A549 (cell line): ENCODE measurements around the gene SMYD1. TPM values are rescaled to one million over a fixed set of nuclear protein-coding genes. Genes with fewer than 3 reads are reported as not detected.

Source experiments
- ATAC-seq, 2 experiments: fragments of 200-7000 bp in 1 of 2; fragments of >200 bp in 1 of 2; cut with Nextera tagmentation in 1 of 2; cut with Tn5 transposase in 1 of 2; 3 replicates each; pipeline versions ENCODE4 v1.8.0 to v1.9.1; 2018 to 2020; ENCODE audit warnings: mild to moderate bottlenecking in 1 of 2, moderate library complexity in 1 of 2
- CTCF ChIA-PET: fragments of 300-600 bp; sonication (Branson Sonifier 250); formaldehyde crosslinking; extraction: SDS; loops from one replicate; lab custom pipeline; 2021; ENCODE audit warnings: antibody characterized with exemption, inconsistent platforms; lab: Yijun Ruan, JAX
- POLR2A ChIA-PET: fragments of 350-600 bp; formaldehyde crosslinking; extraction: SDS; loops from one replicate; lab custom pipeline; 2021; ENCODE audit warnings: antibody characterized with exemption, inconsistent platforms; lab: Yijun Ruan, JAX
- DNase-seq, 2 experiments: peaks; one replicate each; pipeline versions ENCODE4 v3.0.0 to v3.0.0-alpha.2; 2011 to 2016; ENCODE audit warnings: low read depth in 1 of 2, low spot score in 1 of 2
- FAIRE-seq: peaks from 2 replicates; lab custom pipeline; 2011; peaks lifted over from hg19 to GRCh38; lab: Jason Lieb, UNC
- H3K27ac ChIP-seq, 2 experiments: fragments of >200 bp; sonication (Bioruptor Twin); formaldehyde crosslinking; 3 replicates each; pipeline ENCODE4 v1.5.1; 2016 to 2017
- H3K4me1 ChIP-seq: fragments of >200 bp; sonication (Bioruptor Twin); formaldehyde crosslinking; 3 replicates; pipeline ENCODE4 v1.6.1; 2016
- H3K4me2 ChIP-seq: fragments of >200 bp; sonication (Bioruptor Twin); formaldehyde crosslinking; 3 replicates; pipeline ENCODE4 v1.6.1; 2016
- H3K4me3 ChIP-seq: fragments of >200 bp; sonication (Bioruptor Twin); formaldehyde crosslinking; 3 replicates; pipeline ENCODE4 v1.5.1; 2016
- H3K9me3 ChIP-seq: fragments of >200 bp; sonication (Bioruptor Twin); formaldehyde crosslinking; 3 replicates; pipeline ENCODE4 v1.6.1; 2016
- BHLHE40 ChIP-seq: IDR thresholded peaks from 2 replicates; pipeline ENCODE4 v1.6.1; 2012; ENCODE audit warnings: low read depth, low read length, inconsistent platforms
- CBX8 ChIP-seq: fragments of 200-600 bp; sonication (generic); IDR thresholded peaks from 2 replicates; pipeline ENCODE4 v1.6.1; 2016
- ESRRA ChIP-seq: fragments of 150-350 bp; IDR thresholded peaks from 2 replicates; pipeline ENCODE4 v1.6.1; 2014; ENCODE audit warnings: mild to moderate bottlenecking, low read length, borderline replicate concordance
- MAX ChIP-seq: IDR thresholded peaks from 2 replicates; pipeline ENCODE4 v1.6.1; 2012
- SMC3 ChIP-seq: fragments of >200 bp; sonication (Bioruptor Twin); formaldehyde crosslinking; IDR thresholded peaks from 3 replicates; pipeline ENCODE4 v1.6.1; 2018; ENCODE audit warnings: inconsistent platforms
- SREBF2 ChIP-seq: fragments of 450-650 bp; IDR thresholded peaks from 2 replicates; pipeline ENCODE4 v1.6.1; 2014; ENCODE audit warnings: mild to moderate bottlenecking, moderate library complexity
- TP53 ChIP-seq: fragments of 250-450 bp; sonication (Bioruptor Pico); IDR thresholded peaks from 2 replicates; pipeline ENCODE4 v1.5.0; 2021; ENCODE audit warnings: mild to moderate bottlenecking, moderate library complexity
- ZNF302 ChIP-seq: fragments of 250-450 bp; sonication (Bioruptor Pico); IDR thresholded peaks from 2 replicates; pipeline ENCODE4 v1.9.0; 2021; ENCODE audit warnings: inconsistent platforms, mild to moderate bottlenecking, moderate library complexity
- WGBS: methylation state at CpG from one replicate; pipeline ENCODE4 v1.1.6; 2017; ENCODE audit errors: missing lambda C conversion rate; 5-methylcytosine and 5-hydroxymethylcytosine counted together
- polyA plus RNA-seq, 4 experiments: library from polyadenylated mRNA; depleted of rRNA in 3 of 4; stranded (reverse); fragments of >200 nt; fragmentation: RNase III in 1 of 4; extraction: RNeasy Plus Mini Kit Qiagen cat#74134 plus additional on column Dnase treatment in 1 of 4; gene quantifications; 2 replicates in 3 of 4; 3 replicates in 1 of 4; pipeline ENCODE4 v1.2.3, GENCODE V29; 2011 to 2017
- TF ChIP-seq, protein P1 (sequence below): IDR thresholded peaks from 2 replicates; pipeline ENCODE4 v1.6.1; 2012
- TF ChIP-seq, protein P2 (sequence below): IDR thresholded peaks from 2 replicates; pipeline ENCODE4 v1.6.1; 2012; ENCODE audit warnings: low read depth, borderline replicate concordance
- TF ChIP-seq, protein P3 (sequence below): fragments of >200 bp; sonication (Bioruptor Twin); formaldehyde crosslinking; IDR thresholded peaks from 3 replicates; pipeline ENCODE4 v1.6.1; 2016

Gene SMYD1
- polyA plus RNA-seq, 2 of the 4 experiments (the other 2 are of a cell fraction), result not detected

- no peak for TF ChIP-seq SREBF2
Measured at GRCh38 chr2:88087763-88088162, 20.1 kb downstream of the SMYD1 start (continued).

GRCh38 chr2:88088999-88089398 is 21.4 kb downstream of the SMYD1 start:
- FAIRE-seq, result no peak

GRCh38 chr2:88090446-88091283 is 23.0 kb downstream of the SMYD1 start:
- ChIA-PET CTCF (no interaction called here), POLR2A (no interaction called here)
- no peak overlapping the region for H3K4me2 ChIP-seq
- H3K4me3 ChIP-seq, result no peak overlapping the region
- FAIRE-seq (no peak), DNase-seq (no peak), ATAC-seq (no peak)
- 67% methylated on average over 8 of the region's 8 CpGs for WGBS
- H3K27ac ChIP-seq, result no peak overlapping the region
- no peaks in the 10 kb centered on the region for H3K9me3 ChIP-seq
- H3K4me1 ChIP-seq, result no peaks in the 10 kb centered on the region
- no peak for TF ChIP-seq TP53 (CRISPR knock-in tag)

More at GRCh38 chr2:88088999-88089398, 21.4 kb downstream of the SMYD1 start:
- ChIA-PET POLR2A (no interaction called here), CTCF (interaction anchor here (0.6 to 1.3 kb wide), 3 partner anchors 28 to 70 kb away, joined by 3 to 4 read pairs (median 3); no protein-coding TSS in a partner anchor)
- Histone ChIP-seq H3K4me2 (no peak overlapping the region), H3K4me3 (no peak overlapping the region), H3K4me1 (no peaks in the 10 kb centered on the region)
- TF ChIP-seq, protein P1, sequence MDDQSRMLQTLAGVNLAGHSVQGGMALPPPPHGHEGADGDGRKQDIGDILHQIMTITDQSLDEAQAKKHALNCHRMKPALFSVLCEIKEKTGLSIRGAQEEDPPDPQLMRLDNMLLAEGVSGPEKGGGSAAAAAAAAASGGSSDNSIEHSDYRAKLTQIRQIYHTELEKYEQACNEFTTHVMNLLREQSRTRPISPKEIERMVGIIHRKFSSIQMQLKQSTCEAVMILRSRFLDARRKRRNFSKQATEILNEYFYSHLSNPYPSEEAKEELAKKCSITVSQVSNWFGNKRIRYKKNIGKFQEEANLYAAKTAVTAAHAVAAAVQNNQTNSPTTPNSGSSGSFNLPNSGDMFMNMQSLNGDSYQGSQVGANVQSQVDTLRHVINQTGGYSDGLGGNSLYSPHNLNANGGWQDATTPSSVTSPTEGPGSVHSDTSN, result no peak
- TF ChIP-seq SMC3, result no peak
- TF ChIP-seq, protein P2, sequence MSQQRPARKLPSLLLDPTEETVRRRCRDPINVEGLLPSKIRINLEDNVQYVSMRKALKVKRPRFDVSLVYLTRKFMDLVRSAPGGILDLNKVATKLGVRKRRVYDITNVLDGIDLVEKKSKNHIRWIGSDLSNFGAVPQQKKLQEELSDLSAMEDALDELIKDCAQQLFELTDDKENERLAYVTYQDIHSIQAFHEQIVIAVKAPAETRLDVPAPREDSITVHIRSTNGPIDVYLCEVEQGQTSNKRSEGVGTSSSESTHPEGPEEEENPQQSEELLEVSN, result no peak
- no peak for TF ChIP-seq ZNF302 (CRISPR knock-in tag)
- TF ChIP-seq, all 56 proteins: peak for 0
- DNase-seq (no peak), ATAC-seq (no peak)
- 79% methylated on average over 2 of the region's 2 CpGs for WGBS
- Histone ChIP-seq H3K27ac (no peak overlapping the region), H3K9me3 (no peaks in the 10 kb centered on the region)

- Histone ChIP-seq H3K4me3 (no peak overlapping the region), H3K27ac (no peak overlapping the region), H3K9me3 (no peaks in the 10 kb centered on the region), H3K4me1 (no peaks in the 10 kb centered on the region), H3K4me2 (no peak overlapping the region)
- ChIA-PET CTCF (interaction anchor here (1.5 kb wide), 1 partner anchor 91 kb away, joined by 4 read pairs; no protein-coding TSS in a partner anchor), POLR2A (no interaction called here)
- FAIRE-seq (no peak), ATAC-seq (no peak), DNase-seq (no peak)
- WGBS, result 64% methylated on average over 3 of the region's 3 CpGs
- no peak for TF ChIP-seq ESRRA
- TF ChIP-seq, protein P1, result no peak
Measured at GRCh38 chr2:88091943-88092342, 24.3 kb downstream of the SMYD1 start.

DNA sequence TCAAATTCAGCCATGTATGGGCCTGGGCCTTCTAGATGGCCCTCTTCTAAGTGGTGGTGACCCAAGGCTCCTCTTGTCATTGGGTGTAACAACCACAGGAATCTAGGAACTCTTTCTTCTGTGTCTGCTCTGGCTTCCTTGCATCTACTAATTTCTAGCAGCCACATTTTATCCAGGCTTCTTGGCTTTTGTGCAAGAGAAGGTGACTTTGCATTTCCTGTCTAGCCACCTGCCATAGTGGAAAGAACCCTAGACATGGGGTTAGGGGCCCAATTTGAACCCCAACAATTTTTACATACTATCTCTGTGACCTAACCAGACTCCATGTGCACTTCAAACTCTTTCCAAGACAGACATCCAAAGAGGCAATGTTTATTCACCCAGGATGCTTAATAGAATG is 25.1 kb downstream of the SMYD1 start:
- FAIRE-seq (no peak), DNase-seq (no peak), ATAC-seq (no peak)
- CTCF ChIA-PET, result interaction anchor here (1.5 kb wide), 1 partner anchor 91 kb away, joined by 4 read pairs; no protein-coding TSS in a partner anchor
- TF ChIP-seq MAX (no peak), CBX8 (no peak), BHLHE40 (no peak)
- TF ChIP-seq, protein P3, sequence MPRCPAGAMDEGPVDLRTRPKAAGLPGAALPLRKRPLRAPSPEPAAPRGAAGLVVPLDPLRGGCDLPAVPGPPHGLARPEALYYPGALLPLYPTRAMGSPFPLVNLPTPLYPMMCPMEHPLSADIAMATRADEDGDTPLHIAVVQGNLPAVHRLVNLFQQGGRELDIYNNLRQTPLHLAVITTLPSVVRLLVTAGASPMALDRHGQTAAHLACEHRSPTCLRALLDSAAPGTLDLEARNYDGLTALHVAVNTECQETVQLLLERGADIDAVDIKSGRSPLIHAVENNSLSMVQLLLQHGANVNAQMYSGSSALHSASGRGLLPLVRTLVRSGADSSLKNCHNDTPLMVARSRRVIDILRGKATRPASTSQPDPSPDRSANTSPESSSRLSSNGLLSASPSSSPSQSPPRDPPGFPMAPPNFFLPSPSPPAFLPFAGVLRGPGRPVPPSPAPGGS, result no peak
- no peak overlapping the region for H3K4me3 ChIP-seq
- H3K4me2 ChIP-seq, result no peak overlapping the region
- no peak overlapping the region for H3K27ac ChIP-seq
- no peaks in the 10 kb centered on the region for H3K4me1 ChIP-seq
- H3K9me3 ChIP-seq, result no peaks in the 10 kb centered on the region
- POLR2A ChIA-PET, result no interaction called here
